CD14-positive monocyte (primary cell): ENCODE measurements around the gene PELO. TPM values are rescaled to one million over a fixed set of nuclear protein-coding genes. Genes with fewer than 3 reads are reported as not detected.

ENCODE experiments used
- DNase-seq, 3 donors: peaks; one replicate each; pipeline ENCODE4 v3.0.0-alpha.2; 2011 to 2022
- H2AFZ ChIP-seq: 2 replicates; pipeline ENCODE4 v1.6.0; 2012; ENCODE audit warnings: mild to moderate bottlenecking, low read depth, low read length, inconsistent platforms; ENCODE audit not compliant: insufficient read depth, poor library complexity, severe bottlenecking
- H3K27ac ChIP-seq, 2 donors: 1 replicate in 1 of 2; 2 replicates in 1 of 2; pipeline ENCODE4 v1.5.1; 2012 to 2013; ENCODE audit warnings: low read length in 2 of 2, control low read depth in 1 of 2, inconsistent platforms in 1 of 2, low read depth in 1 of 2, mild to moderate bottlenecking in 1 of 2
- H3K27me3 ChIP-seq, 2 donors: one replicate each; pipeline versions ENCODE4 v1.6.0 to v1.6.1; 2011 to 2013; ENCODE audit warnings: low read length in 2 of 2; ENCODE audit not compliant: control insufficient read depth in 2 of 2, insufficient read depth in 2 of 2
- H3K36me3 ChIP-seq, 2 donors: replicated peaks in 1 of 2; 1 replicate in 1 of 2; 2 replicates in 1 of 2; pipeline versions ENCODE4 v1.5.1 to v1.6.1; 2012 to 2013; ENCODE audit warnings: low read length in 2 of 2, control low read depth in 1 of 2, inconsistent platforms in 1 of 2, mild to moderate bottlenecking in 1 of 2; ENCODE audit not compliant: insufficient read depth in 2 of 2, control insufficient read depth in 1 of 2
- H3K4me1 ChIP-seq, 2 donors: 1 replicate in 1 of 2; 2 replicates in 1 of 2; pipeline versions ENCODE4 v1.5.1 to v1.6.1; 2012 to 2013; ENCODE audit warnings: low read length in 2 of 2, control low read depth in 1 of 2, inconsistent platforms in 1 of 2, mild to moderate bottlenecking in 1 of 2, moderate library complexity in 1 of 2; ENCODE audit not compliant: insufficient read depth in 2 of 2, control insufficient read depth in 1 of 2
- H3K4me2 ChIP-seq: replicated peaks from 2 replicates; pipeline ENCODE3; 2012; ENCODE audit warnings: low read length, moderate library complexity, mild to moderate bottlenecking; ENCODE audit not compliant: poor library complexity, severe bottlenecking; ENCODE audit errors: extremely low read depth
- H3K4me3 ChIP-seq, 3 experiments: fragments of 200-600 bp in 1 of 3; sonication (generic) in 1 of 3; replicated peaks in 1 of 3; 1 replicate in 2 of 3; 2 replicates in 1 of 3; pipeline ENCODE4 v1.5.1; 2011 to 2013; ENCODE audit warnings: low read length in 3 of 3, mild to moderate bottlenecking in 3 of 3, control low read depth in 2 of 3, low read depth in 2 of 3, inconsistent platforms in 1 of 3, moderate library complexity in 1 of 3
- H3K79me2 ChIP-seq: 2 replicates; pipeline ENCODE4 v1.6.0; 2012; ENCODE audit warnings: mild to moderate bottlenecking, control low read depth, inconsistent platforms, low read length, moderate library complexity; ENCODE audit not compliant: insufficient read depth
- H3K9ac ChIP-seq: 2 replicates; pipeline ENCODE4 v1.6.0; 2017; ENCODE audit warnings: low read length, mild to moderate bottlenecking; ENCODE audit not compliant: insufficient read depth, poor library complexity, severe bottlenecking
- H3K9me3 ChIP-seq, 2 donors: replicated peaks in 1 of 2; 1 replicate in 1 of 2; 2 replicates in 1 of 2; pipeline versions ENCODE4 v1.5.1 to v1.6.1; 2012 to 2013; ENCODE audit warnings: low read length in 2 of 2, control low read depth in 1 of 2; ENCODE audit not compliant: control insufficient read depth in 1 of 2, insufficient read depth in 1 of 2
- H4K20me1 ChIP-seq: 2 replicates; pipeline ENCODE4 v1.6.0; 2012; ENCODE audit warnings: mild to moderate bottlenecking, low read length, control low read depth, moderate library complexity; ENCODE audit not compliant: insufficient read depth
- H3K27ac Mint-ChIP-seq, 7 donors: one replicate each; pipeline ENCODE4 v1.8.0; 2020; ENCODE audit warnings: mild to moderate bottlenecking in 7 of 7, mixed read lengths in 7 of 7, moderate library complexity in 6 of 7, inconsistent platforms in 2 of 7
- H3K27me3 Mint-ChIP-seq, 3 donors: one replicate each; pipeline ENCODE4 v1.8.0; 2021 to 2022; ENCODE audit warnings: low read depth in 3 of 3, mild to moderate bottlenecking in 3 of 3, mixed read lengths in 3 of 3, moderate library complexity in 3 of 3, inconsistent platforms in 1 of 3
- H3K36me3 Mint-ChIP-seq, 2 donors: one replicate each; pipeline ENCODE4 v1.8.0; 2020; ENCODE audit warnings: mixed read lengths in 2 of 2, inconsistent platforms in 1 of 2, mild to moderate bottlenecking in 1 of 2
- H3K4me1 Mint-ChIP-seq: one replicate; pipeline ENCODE4 v1.8.0; 2020; ENCODE audit warnings: mild to moderate bottlenecking, mixed read lengths
- H3K4me3 Mint-ChIP-seq, 2 donors: one replicate each; pipeline ENCODE4 v1.8.0; 2020; ENCODE audit warnings: mild to moderate bottlenecking in 2 of 2, mixed read lengths in 2 of 2, moderate library complexity in 1 of 2
- H3K9me3 Mint-ChIP-seq, 7 donors: one replicate each; pipeline ENCODE4 v1.8.0; 2020 to 2022; ENCODE audit warnings: mixed read lengths in 7 of 7, mild to moderate bottlenecking in 6 of 7, moderate library complexity in 6 of 7, inconsistent platforms in 2 of 7
- WGBS: methylation state at CpG from one replicate; pipeline ENCODE4 v1.1.5; 2013; ENCODE audit warnings: missing lambda C conversion rate; ENCODE audit not compliant: insufficient coverage; 5-methylcytosine and 5-hydroxymethylcytosine counted together
- intact Hi-C, 2 donors: fragments of 100-400 bp; cut with micrococcal nuclease; formaldehyde crosslinking; loops; one replicate each; pipeline versions ENCODE4 v1.15.0 to v1.15.1; 2023
- polyA plus RNA-seq, 3 donors: library from polyadenylated mRNA; depleted of rRNA in 1 of 3; unstranded in 2 of 3; stranded (reverse) in 1 of 3; fragments of 300-500 nt in 2 of 3; fragments of >200 nt in 1 of 3; fragmentation: Illumina TruSeq in 2 of 3; gene quantifications; 1 replicate in 2 of 3; 2 replicates in 1 of 3; pipeline ENCODE4 v1.2.3, GENCODE V29; 2012 to 2021
- TF ChIP-seq, protein P1 (sequence below): fragments of 200-600 bp; IDR thresholded peaks from one replicate; pipeline ENCODE4 v1.8.0; 2022; ENCODE audit warnings: antibody characterized with exemption, mild to moderate bottlenecking

Gene PELO
- polyA plus RNA-seq, 3 donors, result 1.8 to 4.4 (median 2.1) TPM

DNA sequence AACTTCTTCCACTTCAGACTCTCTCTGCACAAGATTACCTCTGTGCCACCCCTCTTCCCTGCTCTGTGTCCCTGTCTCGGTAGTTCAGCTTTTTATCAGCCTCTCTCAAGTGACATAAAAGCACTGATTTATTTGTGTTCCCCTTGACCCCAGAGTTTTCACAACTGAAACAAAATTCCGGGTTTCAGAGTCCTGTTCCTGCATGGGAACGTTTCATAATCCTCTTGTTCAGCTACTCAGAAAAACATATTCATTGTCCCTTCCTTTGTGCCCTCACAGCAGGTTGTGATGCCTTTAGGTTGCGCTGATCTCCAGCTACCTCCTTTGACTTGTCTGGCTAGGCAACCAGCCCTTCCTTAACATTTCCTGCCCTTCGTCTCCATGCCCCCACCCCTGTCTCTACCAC lies 13.7 kb upstream of the PELO start:
- no peaks in the 10 kb centered on the region for H3K9me3 ChIP-seq
- TF ChIP-seq, protein P1, sequence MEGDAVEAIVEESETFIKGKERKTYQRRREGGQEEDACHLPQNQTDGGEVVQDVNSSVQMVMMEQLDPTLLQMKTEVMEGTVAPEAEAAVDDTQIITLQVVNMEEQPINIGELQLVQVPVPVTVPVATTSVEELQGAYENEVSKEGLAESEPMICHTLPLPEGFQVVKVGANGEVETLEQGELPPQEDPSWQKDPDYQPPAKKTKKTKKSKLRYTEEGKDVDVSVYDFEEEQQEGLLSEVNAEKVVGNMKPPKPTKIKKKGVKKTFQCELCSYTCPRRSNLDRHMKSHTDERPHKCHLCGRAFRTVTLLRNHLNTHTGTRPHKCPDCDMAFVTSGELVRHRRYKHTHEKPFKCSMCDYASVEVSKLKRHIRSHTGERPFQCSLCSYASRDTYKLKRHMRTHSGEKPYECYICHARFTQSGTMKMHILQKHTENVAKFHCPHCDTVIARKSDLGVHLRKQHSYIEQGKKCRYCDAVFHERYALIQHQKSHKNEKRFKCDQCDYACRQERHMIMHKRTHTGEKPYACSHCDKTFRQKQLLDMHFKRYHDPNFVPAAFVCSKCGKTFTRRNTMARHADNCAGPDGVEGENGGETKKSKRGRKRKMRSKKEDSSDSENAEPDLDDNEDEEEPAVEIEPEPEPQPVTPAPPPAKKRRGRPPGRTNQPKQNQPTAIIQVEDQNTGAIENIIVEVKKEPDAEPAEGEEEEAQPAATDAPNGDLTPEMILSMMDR, result no peak
- H3K4me2 ChIP-seq, result no peak overlapping the region
- no peak overlapping the region for H3K9ac ChIP-seq
- DNase-seq, result no peak
- Mint-ChIP-seq H3K9me3 (peaks cover 0 to 3% (median 0%) of the 10 kb centered on the region in 7 donors), H3K27me3 (peaks cover 2 to 6% (median 4%) of the 10 kb centered on the region in 3 donors), H3K4me1 (peaks cover 7% of the 10 kb centered on the region), H3K36me3 (no peaks in the 10 kb centered on the region), H3K27ac (peak overlapping the region in 1 of 7 donors; percentile 4), H3K4me3 (peak overlapping the region in 1 of 2 donors; percentile 47)
- H2AFZ ChIP-seq, result no peak overlapping the region
- H3K36me3 ChIP-seq, result no peaks in the 10 kb centered on the region
- H3K4me3 ChIP-seq, result no peak overlapping the region
- no peaks in the 10 kb centered on the region for H4K20me1 ChIP-seq
- no peak overlapping the region for H3K27ac ChIP-seq
- 50% methylated on average over 4 of the region's 5 CpGs for WGBS
- intact Hi-C loops, result no loop called here
- H3K4me1 ChIP-seq, result peaks cover 5 to 6% of the 10 kb centered on the region in 2 donors
- no peaks in the 10 kb centered on the region for H3K79me2 ChIP-seq
- no peaks in the 10 kb centered on the region for H3K27me3 ChIP-seq

DNA sequence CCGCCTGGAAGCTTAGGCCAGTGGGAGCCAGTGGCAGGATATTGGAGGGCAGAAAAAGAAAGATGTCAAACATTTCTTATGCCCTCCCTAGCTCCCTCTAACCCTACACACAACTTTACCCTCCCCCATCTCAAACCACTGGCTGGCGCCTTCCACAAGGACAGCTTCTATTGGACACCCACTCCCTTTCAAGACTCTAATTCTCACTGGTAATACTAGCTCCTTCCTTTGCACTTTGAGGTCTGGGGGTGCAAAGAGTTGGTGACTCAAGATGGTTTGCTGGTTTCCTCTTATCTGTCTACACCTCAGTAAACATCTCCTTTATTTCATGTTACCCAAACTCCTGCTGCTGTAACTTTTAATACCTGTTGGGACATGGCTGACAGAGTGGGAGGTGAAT lies 11.6 kb upstream of the PELO start:
- H3K27ac Mint-ChIP-seq, result no peak overlapping the region
- intact Hi-C loops, result no loop called here
- no peaks in the 10 kb centered on the region for H4K20me1 ChIP-seq

More for the DNA sequence above, 11.6 kb upstream of the PELO start:
- no peaks in the 10 kb centered on the region for H3K79me2 ChIP-seq
- H3K9me3 ChIP-seq, result no peaks in the 10 kb centered on the region
- H3K9me3 Mint-ChIP-seq, result no peaks in the 10 kb centered on the region
- H3K36me3 Mint-ChIP-seq, result no peaks in the 10 kb centered on the region
- no peak overlapping the region for H2AFZ ChIP-seq
- no peak overlapping the region for H3K4me2 ChIP-seq
- H3K4me3 Mint-ChIP-seq, result no peak overlapping the region
- no peaks in the 10 kb centered on the region for H3K27me3 ChIP-seq
- no peak overlapping the region for H3K9ac ChIP-seq
- H3K4me1 Mint-ChIP-seq, result peaks cover 7% of the 10 kb centered on the region
- WGBS, result 100% methylated on average over 1 of the region's 2 CpGs
- no peak for DNase-seq
- TF ChIP-seq, protein P1, result no peak
- no peak overlapping the region for H3K4me3 ChIP-seq
- H3K4me1 ChIP-seq, result peaks cover 5 to 6% of the 10 kb centered on the region in 2 donors
- H3K27me3 Mint-ChIP-seq, result peaks cover 2 to 6% (median 4%) of the 10 kb centered on the region in 3 donors
- no peak overlapping the region for H3K27ac ChIP-seq
- H3K36me3 ChIP-seq, result no peaks in the 10 kb centered on the region
